ENCODE data around the gene PDHB.

The PDHB gene

DNA sequence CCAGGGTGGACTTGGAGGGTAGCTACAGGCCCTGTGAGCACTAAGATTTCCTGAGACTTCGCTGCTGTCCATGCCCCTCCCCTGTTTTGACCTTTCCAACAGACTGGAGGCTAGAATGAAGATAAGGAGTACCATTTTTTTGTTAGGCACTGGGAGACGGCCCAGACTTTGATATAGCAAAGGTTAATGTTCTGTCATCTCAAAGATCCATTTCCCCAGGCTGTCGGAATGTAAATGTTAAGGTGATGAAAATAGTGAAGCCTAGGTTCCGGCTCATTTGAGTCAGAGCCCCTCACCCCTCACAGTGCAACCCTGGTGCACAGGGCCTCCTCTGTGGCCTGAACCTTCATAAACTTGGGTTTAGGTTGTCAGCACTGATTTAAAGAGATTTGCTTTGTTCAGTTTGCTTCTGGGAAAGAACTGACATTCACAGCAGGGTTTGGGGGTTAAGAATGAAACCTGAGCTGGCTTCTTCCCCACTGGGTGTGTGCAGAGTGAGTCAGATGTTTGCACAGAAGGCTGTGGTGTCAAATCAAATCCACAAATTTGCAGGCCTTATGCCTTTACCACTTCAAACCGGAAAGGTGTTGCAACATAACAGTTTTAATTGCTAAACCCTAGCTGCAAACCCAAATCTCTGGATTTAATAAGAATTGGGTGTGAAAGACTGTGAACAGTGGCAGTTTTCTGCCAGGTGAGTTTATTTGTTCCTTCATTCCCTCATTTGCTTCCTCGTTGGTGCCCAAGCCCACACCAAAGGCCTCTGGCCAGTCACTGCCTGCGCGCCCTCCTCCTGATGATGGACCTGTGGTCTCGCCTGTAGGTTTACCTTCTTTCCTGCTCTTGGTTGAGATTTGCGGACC is 37.6 kb upstream of the PDHB start:
- H3K27ac ChIP-seq (replicated peaks) = no peak overlapping the region
- no peak overlapping the region for H3K4me3 ChIP-seq (replicated peaks; ENCODE audit: insufficient read depth, low read length)
- TF ChIP-seq, protein P1, sequence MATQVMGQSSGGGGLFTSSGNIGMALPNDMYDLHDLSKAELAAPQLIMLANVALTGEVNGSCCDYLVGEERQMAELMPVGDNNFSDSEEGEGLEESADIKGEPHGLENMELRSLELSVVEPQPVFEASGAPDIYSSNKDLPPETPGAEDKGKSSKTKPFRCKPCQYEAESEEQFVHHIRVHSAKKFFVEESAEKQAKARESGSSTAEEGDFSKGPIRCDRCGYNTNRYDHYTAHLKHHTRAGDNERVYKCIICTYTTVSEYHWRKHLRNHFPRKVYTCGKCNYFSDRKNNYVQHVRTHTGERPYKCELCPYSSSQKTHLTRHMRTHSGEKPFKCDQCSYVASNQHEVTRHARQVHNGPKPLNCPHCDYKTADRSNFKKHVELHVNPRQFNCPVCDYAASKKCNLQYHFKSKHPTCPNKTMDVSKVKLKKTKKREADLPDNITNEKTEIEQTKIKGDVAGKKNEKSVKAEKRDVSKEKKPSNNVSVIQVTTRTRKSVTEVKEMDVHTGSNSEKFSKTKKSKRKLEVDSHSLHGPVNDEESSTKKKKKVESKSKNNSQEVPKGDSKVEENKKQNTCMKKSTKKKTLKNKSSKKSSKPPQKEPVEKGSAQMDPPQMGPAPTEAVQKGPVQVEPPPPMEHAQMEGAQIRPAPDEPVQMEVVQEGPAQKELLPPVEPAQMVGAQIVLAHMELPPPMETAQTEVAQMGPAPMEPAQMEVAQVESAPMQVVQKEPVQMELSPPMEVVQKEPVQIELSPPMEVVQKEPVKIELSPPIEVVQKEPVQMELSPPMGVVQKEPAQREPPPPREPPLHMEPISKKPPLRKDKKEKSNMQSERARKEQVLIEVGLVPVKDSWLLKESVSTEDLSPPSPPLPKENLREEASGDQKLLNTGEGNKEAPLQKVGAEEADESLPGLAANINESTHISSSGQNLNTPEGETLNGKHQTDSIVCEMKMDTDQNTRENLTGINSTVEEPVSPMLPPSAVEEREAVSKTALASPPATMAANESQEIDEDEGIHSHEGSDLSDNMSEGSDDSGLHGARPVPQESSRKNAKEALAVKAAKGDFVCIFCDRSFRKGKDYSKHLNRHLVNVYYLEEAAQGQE (IDR thresholded peaks at IDR 0.05; ENCODE audit: insufficient replicate concordance, low read depth) = no peak
- TF ChIP-seq SPI1 (IDR thresholded peaks at IDR 0.05; ENCODE audit: borderline replicate concordance, low read depth) (no peak), GABPA (IDR thresholded peaks at IDR 0.05; ENCODE audit: low read depth) (peak; percentile 67), POLR2AphosphoS5 (IDR thresholded peaks at IDR 0.05; ENCODE audit: low read depth) (peak; percentile 84)
- TF ChIP-seq, protein P2, sequence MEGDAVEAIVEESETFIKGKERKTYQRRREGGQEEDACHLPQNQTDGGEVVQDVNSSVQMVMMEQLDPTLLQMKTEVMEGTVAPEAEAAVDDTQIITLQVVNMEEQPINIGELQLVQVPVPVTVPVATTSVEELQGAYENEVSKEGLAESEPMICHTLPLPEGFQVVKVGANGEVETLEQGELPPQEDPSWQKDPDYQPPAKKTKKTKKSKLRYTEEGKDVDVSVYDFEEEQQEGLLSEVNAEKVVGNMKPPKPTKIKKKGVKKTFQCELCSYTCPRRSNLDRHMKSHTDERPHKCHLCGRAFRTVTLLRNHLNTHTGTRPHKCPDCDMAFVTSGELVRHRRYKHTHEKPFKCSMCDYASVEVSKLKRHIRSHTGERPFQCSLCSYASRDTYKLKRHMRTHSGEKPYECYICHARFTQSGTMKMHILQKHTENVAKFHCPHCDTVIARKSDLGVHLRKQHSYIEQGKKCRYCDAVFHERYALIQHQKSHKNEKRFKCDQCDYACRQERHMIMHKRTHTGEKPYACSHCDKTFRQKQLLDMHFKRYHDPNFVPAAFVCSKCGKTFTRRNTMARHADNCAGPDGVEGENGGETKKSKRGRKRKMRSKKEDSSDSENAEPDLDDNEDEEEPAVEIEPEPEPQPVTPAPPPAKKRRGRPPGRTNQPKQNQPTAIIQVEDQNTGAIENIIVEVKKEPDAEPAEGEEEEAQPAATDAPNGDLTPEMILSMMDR (IDR thresholded peaks at IDR 0.05; ENCODE audit: insufficient read depth, low read length) = no peak
- DNase-seq (ENCODE audit: low read depth in 1 of 2, low spot score in 1 of 2) = peak; percentile 90 to 91
- H3K27me3 ChIP-seq (ENCODE audit: insufficient read depth, poor library complexity, severe bottlenecking) = no peaks in the 10 kb centered on the region

DNA sequence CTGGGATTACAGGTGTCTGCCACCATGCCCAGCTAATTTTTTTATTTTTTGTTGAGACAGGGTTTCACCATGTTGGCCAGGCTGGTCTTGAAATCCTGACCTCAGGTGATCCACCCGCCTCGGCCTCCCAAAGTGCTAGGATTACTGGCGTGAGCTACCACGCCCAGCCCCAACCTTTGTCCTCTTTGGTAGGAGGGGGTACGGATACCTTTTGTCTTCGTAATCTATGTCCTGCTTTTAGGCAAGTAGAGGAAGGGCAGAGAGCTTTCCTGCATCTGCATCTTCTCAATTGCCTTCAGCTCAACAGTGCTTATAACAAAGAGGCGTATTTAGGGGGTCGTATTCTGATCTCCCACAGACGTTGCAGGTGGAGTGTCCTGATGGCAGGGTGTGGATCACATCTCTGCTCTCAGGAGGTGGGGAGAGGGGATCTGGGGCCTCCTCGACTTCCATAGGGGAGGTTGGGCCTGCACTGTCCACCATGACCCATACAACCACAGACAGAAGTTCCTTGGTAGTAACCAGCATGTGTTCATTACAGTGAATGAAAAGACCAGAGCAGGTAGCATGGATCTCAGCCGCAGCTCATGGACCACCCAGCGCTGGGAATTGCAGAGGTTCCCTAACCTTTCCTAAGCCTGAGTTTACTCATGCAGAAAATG is 36.9 kb upstream of the PDHB start:
- no peak overlapping the region for H3K27ac ChIP-seq (replicated peaks)
- TF ChIP-seq SPI1 (IDR thresholded peaks at IDR 0.05; ENCODE audit: borderline replicate concordance, low read depth) (no peak), GABPA (IDR thresholded peaks at IDR 0.05; ENCODE audit: low read depth) (no peak), POLR2AphosphoS5 (IDR thresholded peaks at IDR 0.05; ENCODE audit: low read depth) (no peak)
- TF ChIP-seq, protein P2 (IDR thresholded peaks at IDR 0.05; ENCODE audit: insufficient read depth, low read length) = no peak
- TF ChIP-seq, protein P1 (IDR thresholded peaks at IDR 0.05; ENCODE audit: insufficient replicate concordance, low read depth) = no peak
- H3K4me3 ChIP-seq (replicated peaks; ENCODE audit: insufficient read depth, low read length) = no peak overlapping the region
- no peak for DNase-seq (ENCODE audit: low read depth in 1 of 2, low spot score in 1 of 2)
- H3K27me3 ChIP-seq (ENCODE audit: insufficient read depth, poor library complexity, severe bottlenecking) = no peaks in the 10 kb centered on the region

DNA sequence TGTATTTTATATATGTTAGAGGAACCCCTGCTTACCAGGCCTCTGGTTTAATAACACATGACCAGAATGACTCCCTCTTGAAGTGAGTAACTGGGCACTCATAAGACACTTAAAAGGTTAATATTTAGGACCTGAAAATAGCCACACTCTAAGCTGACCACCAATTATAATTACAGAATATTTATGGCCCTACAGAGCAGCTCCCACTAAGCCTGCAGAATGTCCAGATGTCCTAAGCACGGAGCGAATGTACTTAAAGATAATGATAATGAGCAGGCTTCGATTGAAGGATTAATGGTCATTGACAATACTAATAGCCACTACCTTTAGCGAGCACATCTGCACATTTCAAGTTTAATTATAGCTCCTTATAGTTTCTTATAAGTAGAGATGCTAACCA is 35.5 kb upstream of the PDHB start:
- no peak overlapping the region for H3K27ac ChIP-seq (replicated peaks)
- DNase-seq (ENCODE audit: low read depth in 1 of 2, low spot score in 1 of 2) = no peak
- TF ChIP-seq SPI1 (IDR thresholded peaks at IDR 0.05; ENCODE audit: borderline replicate concordance, low read depth) (no peak), GABPA (IDR thresholded peaks at IDR 0.05; ENCODE audit: low read depth) (no peak), POLR2AphosphoS5 (IDR thresholded peaks at IDR 0.05; ENCODE audit: low read depth) (no peak)
- TF ChIP-seq, protein P2 (IDR thresholded peaks at IDR 0.05; ENCODE audit: insufficient read depth, low read length) = no peak
- TF ChIP-seq, protein P1 (IDR thresholded peaks at IDR 0.05; ENCODE audit: insufficient replicate concordance, low read depth) = no peak
- H3K4me3 ChIP-seq (replicated peaks; ENCODE audit: insufficient read depth, low read length) = no peak overlapping the region
- H3K27me3 ChIP-seq (ENCODE audit: insufficient read depth, poor library complexity, severe bottlenecking) = no peaks in the 10 kb centered on the region
